ENCODE measurements around the gene HOXA1. TPM values are rescaled to one million over a fixed set of nuclear protein-coding genes. Genes with fewer than 3 reads are reported as not detected.

Gene HOXA1
- total RNA-seq, 2 experiments from 2014 or later: 0.14 to 0.22 TPM

- ATAC-seq (ENCODE audit: poor library complexity): no peak
- CTCF ChIA-PET: no interaction called here
- H3K4me1 Mint-ChIP-seq (ENCODE audit: low read depth): no peaks in the 10 kb centered on the region
Measured at GRCh38 chr7:27125986-27126394, 30.2 kb upstream of the HOXA1 start.

GRCh38 chr7:27124902-27125689 lies 29.3 kb upstream of the HOXA1 start:
- peaks cover 0 to 10% of the 10 kb centered on the region in 2 experiments for H3K9me3 ChIP-seq (ENCODE audit: control insufficient read depth in 1 of 2, insufficient read depth in 1 of 2, low read length in 2 of 2)
- ChIA-PET CTCF (no interaction called here), POLR2A (no interaction called here)
- ATAC-seq (ENCODE audit: poor library complexity) (no peak), DNase-seq (no peak)
- TF ChIP-seq CTCF (IDR thresholded peaks at IDR 0.05): no peak
- Mint-ChIP-seq H3K27ac (no peak overlapping the region), H3K9me3 (no peaks in the 10 kb centered on the region), H3K4me3 (no peak overlapping the region), H3K36me3 (ENCODE audit: low read depth) (no peaks in the 10 kb centered on the region), H3K27me3 (peaks cover 42% of the 10 kb centered on the region), H3K4me1 (ENCODE audit: low read depth) (no peaks in the 10 kb centered on the region)
- intact Hi-C loops (cut with DNase I, micrococcal nuclease): no loop called here
- peaks cover 3% of the 10 kb centered on the region for H3K4me1 ChIP-seq (ENCODE audit: insufficient read depth, low read length)
- H3K27ac ChIP-seq (ENCODE audit: low read depth in 1 of 2, low read length in 2 of 2): no peak overlapping the region
- peaks cover 11 to 13% of the 10 kb centered on the region in 2 experiments for H3K27me3 ChIP-seq (ENCODE audit: control insufficient read depth in 1 of 2, insufficient read depth in 2 of 2, low read length in 2 of 2)
- no peaks in the 10 kb centered on the region for H3K36me3 ChIP-seq (ENCODE audit: insufficient read depth, low read length)
- H3K4me3 ChIP-seq (ENCODE audit: low read length): no peak overlapping the region

More at GRCh38 chr7:27125986-27126394, 30.2 kb upstream of the HOXA1 start:
- Histone ChIP-seq H3K9me3 (ENCODE audit: control insufficient read depth in 1 of 2, insufficient read depth in 1 of 2, low read length in 2 of 2) (peaks cover 0 to 12% of the 10 kb centered on the region in 2 experiments), H3K4me1 (ENCODE audit: insufficient read depth, low read length) (peaks cover 5% of the 10 kb centered on the region), H3K36me3 (ENCODE audit: insufficient read depth, low read length) (no peaks in the 10 kb centered on the region), H3K4me3 (ENCODE audit: low read length) (no peak overlapping the region), H3K27me3 (ENCODE audit: control insufficient read depth in 1 of 2, insufficient read depth in 2 of 2, low read length in 2 of 2) (peaks cover 11 to 15% of the 10 kb centered on the region in 2 experiments), H3K27ac (ENCODE audit: low read depth in 1 of 2, low read length in 2 of 2) (no peak overlapping the region)
- H3K27ac Mint-ChIP-seq: no peak overlapping the region
- H3K36me3 Mint-ChIP-seq (ENCODE audit: low read depth): no peaks in the 10 kb centered on the region
- intact Hi-C loops (cut with DNase I, micrococcal nuclease): no loop called here
- POLR2A ChIA-PET: no interaction called here
- H3K9me3 Mint-ChIP-seq: no peaks in the 10 kb centered on the region
- DNase-seq: no peak
- H3K27me3 Mint-ChIP-seq: peaks cover 42% of the 10 kb centered on the region
- no peak for TF ChIP-seq CTCF (IDR thresholded peaks at IDR 0.05)
- H3K4me3 Mint-ChIP-seq: no peak overlapping the region

GRCh38 chr7:27124096-27124901 lies 28.5 kb upstream of the HOXA1 start:
- intact Hi-C loops (cut with DNase I, micrococcal nuclease): no loop called here
- Mint-ChIP-seq H3K4me1 (ENCODE audit: low read depth) (no peaks in the 10 kb centered on the region), H3K36me3 (ENCODE audit: low read depth) (no peaks in the 10 kb centered on the region), H3K27ac (no peak overlapping the region), H3K27me3 (peaks cover 41% of the 10 kb centered on the region), H3K4me3 (no peak overlapping the region), H3K9me3 (no peaks in the 10 kb centered on the region)
- ChIA-PET CTCF (no interaction called here), POLR2A (no interaction called here)
- Histone ChIP-seq H3K27me3 (ENCODE audit: control insufficient read depth in 1 of 2, insufficient read depth in 2 of 2, low read length in 2 of 2) (peaks cover 7 to 8% of the 10 kb centered on the region in 2 experiments), H3K4me1 (ENCODE audit: insufficient read depth, low read length) (no peaks in the 10 kb centered on the region), H3K4me3 (ENCODE audit: low read length) (no peak overlapping the region), H3K9me3 (ENCODE audit: control insufficient read depth in 1 of 2, insufficient read depth in 1 of 2, low read length in 2 of 2) (peaks cover 0 to 7% of the 10 kb centered on the region in 2 experiments), H3K27ac (ENCODE audit: low read depth in 1 of 2, low read length in 2 of 2) (no peak overlapping the region), H3K36me3 (ENCODE audit: insufficient read depth, low read length) (no peaks in the 10 kb centered on the region)
- no peak for TF ChIP-seq CTCF (IDR thresholded peaks at IDR 0.05)
- ATAC-seq (ENCODE audit: poor library complexity) (no peak), DNase-seq (no peak)
